ENCODE data around the gene AK5.

AK5 gene

GRCh38 chr1:77322061-77322900, 40.5 kb downstream of the AK5 start:
- H3K27ac ChIP-seq, result no peak overlapping the region
- no peak for DNase-seq (ENCODE audit: low spot score)
- TF ChIP-seq, protein P1, sequence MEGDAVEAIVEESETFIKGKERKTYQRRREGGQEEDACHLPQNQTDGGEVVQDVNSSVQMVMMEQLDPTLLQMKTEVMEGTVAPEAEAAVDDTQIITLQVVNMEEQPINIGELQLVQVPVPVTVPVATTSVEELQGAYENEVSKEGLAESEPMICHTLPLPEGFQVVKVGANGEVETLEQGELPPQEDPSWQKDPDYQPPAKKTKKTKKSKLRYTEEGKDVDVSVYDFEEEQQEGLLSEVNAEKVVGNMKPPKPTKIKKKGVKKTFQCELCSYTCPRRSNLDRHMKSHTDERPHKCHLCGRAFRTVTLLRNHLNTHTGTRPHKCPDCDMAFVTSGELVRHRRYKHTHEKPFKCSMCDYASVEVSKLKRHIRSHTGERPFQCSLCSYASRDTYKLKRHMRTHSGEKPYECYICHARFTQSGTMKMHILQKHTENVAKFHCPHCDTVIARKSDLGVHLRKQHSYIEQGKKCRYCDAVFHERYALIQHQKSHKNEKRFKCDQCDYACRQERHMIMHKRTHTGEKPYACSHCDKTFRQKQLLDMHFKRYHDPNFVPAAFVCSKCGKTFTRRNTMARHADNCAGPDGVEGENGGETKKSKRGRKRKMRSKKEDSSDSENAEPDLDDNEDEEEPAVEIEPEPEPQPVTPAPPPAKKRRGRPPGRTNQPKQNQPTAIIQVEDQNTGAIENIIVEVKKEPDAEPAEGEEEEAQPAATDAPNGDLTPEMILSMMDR (IDR thresholded peaks at IDR 0.05), result no peak
- H3K4me3 ChIP-seq, result no peak overlapping the region

GRCh38 chr1:77333501-77333900, 51.7 kb downstream of the AK5 start:
- TF ChIP-seq, protein P1 (IDR thresholded peaks at IDR 0.05), result no peak
- no peak for DNase-seq (ENCODE audit: low spot score)
- no peak overlapping the region for H3K4me3 ChIP-seq
- H3K27ac ChIP-seq, result no peak overlapping the region

GRCh38 chr1:77336729-77337128, 54.9 kb downstream of the AK5 start:
- Histone ChIP-seq H3K27ac (no peak overlapping the region), H3K4me3 (no peak overlapping the region)
- TF ChIP-seq, protein P1 (IDR thresholded peaks at IDR 0.05), result no peak
- no peak for DNase-seq (ENCODE audit: low spot score)

GRCh38 chr1:77339326-77339725, 57.5 kb downstream of the AK5 start:
- DNase-seq (ENCODE audit: low spot score), result no peak
- Histone ChIP-seq H3K4me3 (no peak overlapping the region), H3K27ac (no peak overlapping the region)
- TF ChIP-seq, protein P1 (IDR thresholded peaks at IDR 0.05), result no peak

- TF ChIP-seq, protein P1 (IDR thresholded peaks at IDR 0.05), result no peak
- DNase-seq (ENCODE audit: low spot score), result no peak
- no peak overlapping the region for H3K27ac ChIP-seq
- H3K4me3 ChIP-seq, result no peak overlapping the region
Measured at GRCh38 chr1:77341195-77341594, 59.4 kb downstream of the AK5 start.

DNA sequence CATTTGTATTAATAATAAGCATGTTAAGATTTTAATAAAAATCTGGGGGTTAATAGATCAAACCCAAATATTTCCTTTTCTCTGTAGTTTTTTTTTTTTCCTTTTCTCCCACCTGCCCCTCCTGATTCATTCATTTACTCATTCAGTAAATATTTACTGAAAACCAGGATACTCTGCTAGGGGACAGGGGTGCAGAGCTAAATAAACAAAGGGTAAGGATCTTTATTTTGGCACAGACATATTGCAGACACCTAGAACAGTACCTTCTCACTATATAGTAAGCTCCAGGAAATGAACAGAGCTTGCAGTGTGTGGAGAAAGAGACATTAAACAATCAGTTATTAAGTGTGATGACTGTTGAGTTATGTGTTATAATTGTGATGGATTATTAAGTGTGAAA, 60.9 kb downstream of the AK5 start:
- H3K4me3 ChIP-seq, result no peak overlapping the region
- H3K27ac ChIP-seq, result no peak overlapping the region
- TF ChIP-seq, protein P1 (IDR thresholded peaks at IDR 0.05), result no peak
- DNase-seq (ENCODE audit: low spot score), result no peak

DNA sequence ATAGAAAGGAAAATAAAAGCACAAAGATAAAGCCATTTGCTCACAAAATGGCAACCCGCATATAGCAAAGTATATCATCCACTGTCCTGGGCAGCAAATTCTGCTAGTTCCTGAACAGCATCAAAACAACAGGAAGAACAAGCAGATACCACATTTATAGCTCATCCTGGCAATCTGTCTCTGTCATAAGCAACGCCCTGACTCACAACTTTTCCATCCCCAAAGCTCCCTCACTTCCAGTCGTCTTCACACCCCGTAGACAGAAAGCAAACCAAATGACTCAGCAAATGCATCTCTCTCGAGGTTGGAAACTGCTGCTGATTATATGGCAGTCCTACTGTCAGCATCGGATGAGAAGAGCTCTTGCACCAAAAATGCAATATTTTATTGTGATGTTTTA, 65.8 kb downstream of the AK5 start:
- TF ChIP-seq, protein P1 (IDR thresholded peaks at IDR 0.05), result no peak
- no peak overlapping the region for H3K27ac ChIP-seq
- DNase-seq (ENCODE audit: low spot score), result no peak
- no peak overlapping the region for H3K4me3 ChIP-seq
